ENCODE results near the gene RCC2.
A peak's percentile ranks its signal among the peaks of the same experiment; 100 is the strongest.
"Not testable (repeated sequence)": the region's sequence is repeated elsewhere in the genome, so short reads cannot be mapped to it uniquely, and the experiment has no call there.

Gene RCC2

GRCh38 chr1:17439250-17440073 is at the start of gene RCC2:
Gene RCC2 (minus strand): TSS chr1:17439677. CDS start chr1:17438514, 1,163 bp downstream.
- peak within 1 kb of the TSS; percentile 96 for H3K4me3 ChIP-seq (ENCODE audit: low read length)
- H3K4me1 ChIP-seq (ENCODE audit: insufficient read depth, low read length) = peaks cover 28% of the 10 kb centered on the region
- peak within 1 kb of the TSS; percentile 31 for H2AFZ ChIP-seq (ENCODE audit: low read depth, low read length)
- H3K9me3 ChIP-seq (ENCODE audit: low read length) = no peaks in the 10 kb centered on the region
- peaks cover 10% of the 10 kb centered on the region for H3K27me3 ChIP-seq (ENCODE audit: insufficient read depth, low read length)
- H3K36me3 ChIP-seq (ENCODE audit: insufficient read depth, low read length) = peaks cover 8% of the 10 kb centered on the region

GRCh38 chr1:17486242-17486641 is 46.8 kb upstream of the RCC2 start:
- Histone ChIP-seq H2AFZ (ENCODE audit: low read depth, low read length) (no peak overlapping the region), H3K9me3 (ENCODE audit: low read length) (no peaks in the 10 kb centered on the region), H3K27me3 (ENCODE audit: insufficient read depth, low read length) (no peaks in the 10 kb centered on the region), H3K36me3 (ENCODE audit: insufficient read depth, low read length) (no peaks in the 10 kb centered on the region), H3K4me3 (ENCODE audit: low read length) (no peak overlapping the region), H3K4me1 (ENCODE audit: insufficient read depth, low read length) (no peaks in the 10 kb centered on the region)

DNA sequence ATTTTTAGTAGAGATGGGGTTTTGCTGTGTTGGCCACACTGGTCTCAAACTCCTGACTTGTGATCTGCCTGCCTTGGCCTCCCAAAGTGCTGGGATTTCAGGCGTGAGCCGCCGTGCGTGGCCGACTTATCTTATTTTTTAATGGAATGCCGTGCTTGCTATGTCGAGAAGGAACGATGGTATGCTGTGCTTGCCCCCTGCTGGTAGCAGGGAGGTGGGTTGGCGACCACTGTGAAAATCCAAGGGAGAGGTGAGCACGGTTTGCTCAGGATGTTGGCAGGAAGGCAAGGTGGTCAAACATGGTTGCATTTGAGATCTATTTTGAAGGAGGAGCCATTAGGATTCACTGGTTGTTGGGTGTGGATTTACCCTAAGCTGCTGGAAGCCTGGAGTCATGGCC is 45.8 kb upstream of the RCC2 start:
- H3K9me3 ChIP-seq (ENCODE audit: low read length) = no peaks in the 10 kb centered on the region
- no peaks in the 10 kb centered on the region for H3K4me1 ChIP-seq (ENCODE audit: insufficient read depth, low read length)
- no peaks in the 10 kb centered on the region for H3K27me3 ChIP-seq (ENCODE audit: insufficient read depth, low read length)
- H2AFZ ChIP-seq (ENCODE audit: low read depth, low read length) = no peak overlapping the region
- H3K4me3 ChIP-seq (ENCODE audit: low read length) = no peak overlapping the region
- H3K36me3 ChIP-seq (ENCODE audit: insufficient read depth, low read length) = no peaks in the 10 kb centered on the region

- not testable (repeated sequence) for H3K27me3 ChIP-seq (ENCODE audit: insufficient read depth, low read length); H3K4me1 ChIP-seq (ENCODE audit: insufficient read depth, low read length); H3K36me3 ChIP-seq (ENCODE audit: insufficient read depth, low read length); H2AFZ ChIP-seq (ENCODE audit: low read depth, low read length); H3K9me3 ChIP-seq (ENCODE audit: low read length); H3K4me3 ChIP-seq (ENCODE audit: low read length)
Measured at GRCh38 chr1:17481981-17482380, 42.5 kb upstream of the RCC2 start.

DNA sequence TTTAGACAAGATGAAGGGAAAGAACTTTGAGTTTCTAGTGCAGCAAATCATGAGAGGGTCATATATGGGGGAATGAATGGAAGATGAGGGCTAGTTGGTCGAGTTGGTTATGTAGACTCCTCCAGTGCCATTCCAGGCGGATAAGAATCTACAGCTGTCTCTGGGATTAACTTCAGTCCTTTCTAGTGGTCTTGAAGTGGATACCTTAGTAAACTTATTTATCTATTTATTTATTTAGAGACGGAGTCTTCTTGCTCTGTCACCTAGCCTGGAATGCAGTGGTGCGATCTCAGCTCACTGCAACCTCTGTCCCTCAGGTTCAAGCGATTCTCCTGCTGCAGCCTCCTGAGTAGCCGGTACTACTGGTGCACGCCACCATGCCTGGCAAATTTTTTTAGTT is 41.4 kb upstream of the RCC2 start:
- no peak overlapping the region for H3K4me3 ChIP-seq (ENCODE audit: low read length)
- H3K27me3 ChIP-seq (ENCODE audit: insufficient read depth, low read length) = no peaks in the 10 kb centered on the region
- H3K4me1 ChIP-seq (ENCODE audit: insufficient read depth, low read length) = no peaks in the 10 kb centered on the region
- H3K36me3 ChIP-seq (ENCODE audit: insufficient read depth, low read length) = no peaks in the 10 kb centered on the region
- no peaks in the 10 kb centered on the region for H3K9me3 ChIP-seq (ENCODE audit: low read length)
- H2AFZ ChIP-seq (ENCODE audit: low read depth, low read length) = no peak overlapping the region

DNA sequence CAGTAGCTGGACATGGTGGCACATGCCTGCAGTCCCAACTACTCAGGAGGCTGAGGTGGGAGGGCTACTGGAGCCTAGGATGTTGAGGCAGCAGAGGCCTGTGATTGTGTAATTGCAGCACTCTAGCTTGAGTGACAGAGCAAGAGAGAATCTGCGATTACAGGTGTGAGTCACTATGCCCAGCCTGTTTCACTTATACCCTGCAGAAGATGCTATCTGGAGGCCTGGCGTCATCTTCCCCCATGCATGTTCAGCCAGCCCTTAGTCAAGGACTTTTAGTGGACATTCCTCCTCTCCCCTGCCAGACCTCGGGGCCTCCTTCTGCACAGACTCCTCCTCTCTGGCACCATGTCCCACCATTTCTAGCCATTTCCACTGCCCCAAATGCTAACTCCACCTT is 36.3 kb upstream of the RCC2 start:
- no peaks in the 10 kb centered on the region for H3K4me1 ChIP-seq (ENCODE audit: insufficient read depth, low read length)
- H2AFZ ChIP-seq (ENCODE audit: low read depth, low read length) = no peak overlapping the region
- H3K27me3 ChIP-seq (ENCODE audit: insufficient read depth, low read length) = no peaks in the 10 kb centered on the region
- H3K9me3 ChIP-seq (ENCODE audit: low read length) = no peaks in the 10 kb centered on the region
- H3K36me3 ChIP-seq (ENCODE audit: insufficient read depth, low read length) = no peaks in the 10 kb centered on the region
- no peak overlapping the region for H3K4me3 ChIP-seq (ENCODE audit: low read length)

DNA sequence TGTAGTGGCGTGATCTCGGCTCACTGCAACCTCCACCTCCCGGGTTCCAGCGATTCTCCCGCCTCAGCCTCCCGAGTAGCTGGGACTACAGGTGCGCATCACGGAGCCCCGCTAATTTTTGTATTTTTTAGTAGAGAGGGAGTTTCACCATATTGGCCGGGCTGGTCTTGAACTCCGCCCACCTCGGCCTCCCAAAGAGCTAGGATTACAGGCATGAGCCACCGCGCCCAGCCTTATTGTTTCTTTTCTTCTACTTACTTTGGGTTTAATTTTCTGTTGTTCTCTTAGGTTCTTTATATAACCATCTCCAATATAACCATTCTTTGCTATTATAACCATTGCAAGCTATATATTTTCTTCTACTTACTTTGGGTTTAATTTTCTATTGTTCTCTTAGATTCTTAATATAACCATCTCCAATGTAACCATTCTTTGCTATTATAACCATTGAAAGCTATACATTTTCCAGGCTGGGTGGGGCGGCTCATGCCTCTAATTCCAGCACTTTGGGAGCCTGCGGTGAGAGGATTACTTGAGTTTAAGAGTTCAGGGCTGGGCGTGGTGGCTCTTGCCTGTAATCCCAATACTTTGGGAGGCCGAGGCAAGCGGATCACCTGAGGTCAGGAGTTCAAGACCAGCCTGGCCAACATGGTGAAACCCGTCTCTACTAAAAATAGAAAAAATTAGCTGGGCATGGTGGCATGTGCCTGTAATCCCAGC is 35.5 kb upstream of the RCC2 start:
- H3K27me3 ChIP-seq (ENCODE audit: insufficient read depth, low read length); H3K4me3 ChIP-seq (ENCODE audit: low read length); H3K4me1 ChIP-seq (ENCODE audit: insufficient read depth, low read length); H2AFZ ChIP-seq (ENCODE audit: low read depth, low read length); H3K36me3 ChIP-seq (ENCODE audit: insufficient read depth, low read length); H3K9me3 ChIP-seq (ENCODE audit: low read length): not testable (repeated sequence)

GRCh38 chr1:17472814-17473213 is 33.3 kb upstream of the RCC2 start:
- Histone ChIP-seq H3K27me3 (ENCODE audit: insufficient read depth, low read length) (no peaks in the 10 kb centered on the region), H3K4me3 (ENCODE audit: low read length) (no peak overlapping the region), H2AFZ (ENCODE audit: low read depth, low read length) (no peak overlapping the region), H3K4me1 (ENCODE audit: insufficient read depth, low read length) (peaks cover 3% of the 10 kb centered on the region), H3K9me3 (ENCODE audit: low read length) (no peaks in the 10 kb centered on the region), H3K36me3 (ENCODE audit: insufficient read depth, low read length) (no peaks in the 10 kb centered on the region)

- H3K9me3 ChIP-seq (ENCODE audit: low read length) = no peaks in the 10 kb centered on the region
- H3K27me3 ChIP-seq (ENCODE audit: insufficient read depth, low read length) = no peaks in the 10 kb centered on the region
- no peaks in the 10 kb centered on the region for H3K36me3 ChIP-seq (ENCODE audit: insufficient read depth, low read length)
- H3K4me1 ChIP-seq (ENCODE audit: insufficient read depth, low read length) = peaks cover 3% of the 10 kb centered on the region
- no peak overlapping the region for H3K4me3 ChIP-seq (ENCODE audit: low read length)
- no peak overlapping the region for H2AFZ ChIP-seq (ENCODE audit: low read depth, low read length)
Measured at GRCh38 chr1:17471393-17471792, 31.9 kb upstream of the RCC2 start.

DNA sequence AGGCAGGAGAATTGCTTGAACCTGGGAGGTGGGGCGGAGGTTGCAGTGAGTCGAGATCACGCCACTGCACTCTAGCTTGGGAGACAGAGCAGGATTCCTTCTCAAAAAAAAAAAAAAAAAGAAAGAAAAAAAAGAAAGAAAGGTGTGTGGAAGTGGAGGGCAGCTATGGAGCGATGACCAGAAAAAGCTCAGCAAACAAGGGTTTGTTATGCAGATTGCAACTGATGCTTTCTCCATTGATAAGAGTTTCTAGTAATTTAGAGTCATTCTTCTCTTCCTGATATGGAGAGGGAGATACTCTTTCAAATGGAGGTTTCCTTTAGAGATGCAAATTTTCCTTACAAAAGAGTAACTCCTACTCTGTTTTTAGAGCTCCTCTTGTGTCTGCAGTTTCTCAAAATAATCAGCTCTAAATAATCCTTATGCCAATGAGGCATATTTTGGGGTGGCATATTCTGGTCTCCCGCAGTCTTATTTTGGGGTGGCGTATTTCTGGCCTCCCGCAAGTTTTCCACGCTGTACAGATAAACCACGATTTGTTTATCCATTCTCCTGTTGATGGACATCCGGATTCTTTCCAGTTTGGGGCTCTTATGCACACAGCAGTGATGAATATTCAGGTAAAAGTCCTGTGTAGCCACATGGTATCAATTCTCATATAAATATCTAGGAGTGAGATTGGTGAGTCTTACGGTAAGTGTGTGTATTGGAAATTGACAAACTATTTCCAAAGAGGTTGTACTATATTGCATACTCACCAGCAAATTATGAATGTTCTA is 30.7 kb upstream of the RCC2 start:
- no peaks in the 10 kb centered on the region for H3K9me3 ChIP-seq (ENCODE audit: low read length)
- no peaks in the 10 kb centered on the region for H3K27me3 ChIP-seq (ENCODE audit: insufficient read depth, low read length)
- no peak overlapping the region for H2AFZ ChIP-seq (ENCODE audit: low read depth, low read length)
- H3K4me3 ChIP-seq (ENCODE audit: low read length) = no peak overlapping the region
- H3K36me3 ChIP-seq (ENCODE audit: insufficient read depth, low read length) = no peaks in the 10 kb centered on the region
- H3K4me1 ChIP-seq (ENCODE audit: insufficient read depth, low read length) = peaks cover 3% of the 10 kb centered on the region

GRCh38 chr1:17468357-17469265 is 29.1 kb upstream of the RCC2 start:
- H2AFZ ChIP-seq (ENCODE audit: low read depth, low read length); H3K4me3 ChIP-seq (ENCODE audit: low read length); H3K9me3 ChIP-seq (ENCODE audit: low read length); H3K4me1 ChIP-seq (ENCODE audit: insufficient read depth, low read length); H3K36me3 ChIP-seq (ENCODE audit: insufficient read depth, low read length); H3K27me3 ChIP-seq (ENCODE audit: insufficient read depth, low read length): not testable (repeated sequence)

GRCh38 chr1:17466359-17466758 is 26.9 kb upstream of the RCC2 start:
- no peaks in the 10 kb centered on the region for H3K9me3 ChIP-seq (ENCODE audit: low read length)
- peaks cover 3% of the 10 kb centered on the region for H3K4me1 ChIP-seq (ENCODE audit: insufficient read depth, low read length)
- H3K4me3 ChIP-seq (ENCODE audit: low read length) = no peak overlapping the region
- H3K27me3 ChIP-seq (ENCODE audit: insufficient read depth, low read length) = no peaks in the 10 kb centered on the region
- H2AFZ ChIP-seq (ENCODE audit: low read depth, low read length) = no peak overlapping the region
- no peaks in the 10 kb centered on the region for H3K36me3 ChIP-seq (ENCODE audit: insufficient read depth, low read length)
